Endometrium (tissue), 2 donors: ENCODE measurements around the gene CUBN.
"Not testable (repeated sequence)": the region's sequence is repeated elsewhere in the genome, so short reads cannot be mapped to it uniquely, and the experiment has no call there.

Source experiments
- FAIRE-seq: peaks from 2 replicates; lab custom pipeline; 2012; peaks lifted over from hg19 to GRCh38; lab: Jason Lieb, UNC
- donor health status: control.
- donor health status: control.

CUBN gene

DNA sequence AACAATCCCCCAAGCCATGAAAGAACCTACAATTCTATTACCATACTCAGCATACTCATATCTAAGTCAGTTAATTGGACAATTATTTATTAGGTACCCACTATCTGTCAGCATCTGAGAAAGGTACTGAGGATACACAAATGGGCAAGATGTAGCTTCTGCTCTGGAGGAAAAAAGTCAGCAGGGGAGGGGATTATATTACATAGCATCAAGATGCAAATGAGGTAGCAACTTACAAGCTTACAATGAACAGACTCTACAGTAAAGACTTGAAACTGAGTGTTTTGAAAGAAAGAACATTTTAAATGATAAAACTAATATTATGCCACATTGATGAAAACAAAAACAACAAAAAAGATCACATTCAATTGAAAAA is 10.8 kb upstream of the CUBN start:
- no peak for FAIRE-seq

DNA sequence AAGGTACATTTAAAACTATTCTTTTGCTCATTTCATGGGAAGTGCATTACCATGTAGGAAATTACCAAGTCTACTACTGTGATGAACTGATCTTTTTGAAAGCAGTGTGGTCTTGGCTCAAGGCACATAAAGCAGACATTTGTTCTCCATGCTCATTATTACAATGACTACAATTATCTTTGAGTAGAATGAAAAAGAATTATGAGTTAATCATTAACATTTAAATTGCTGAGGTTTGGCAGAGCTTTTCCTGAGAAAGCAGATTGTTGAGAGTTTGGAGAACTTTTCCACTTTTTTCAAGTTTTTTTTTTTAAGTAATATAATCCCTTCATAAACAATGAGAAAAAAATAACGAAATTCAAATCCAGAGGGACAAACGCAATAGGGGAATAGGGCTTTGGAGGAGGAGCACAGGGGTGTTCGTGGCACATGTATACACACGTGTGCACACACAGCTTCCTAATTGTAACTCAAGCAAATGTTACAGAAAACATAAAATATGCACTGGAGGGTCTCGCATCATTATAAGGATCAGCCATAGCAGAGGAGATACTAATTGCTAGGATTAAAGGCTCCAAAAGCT is 8.9 kb upstream of the CUBN start:
- peak; percentile 89 for FAIRE-seq

DNA sequence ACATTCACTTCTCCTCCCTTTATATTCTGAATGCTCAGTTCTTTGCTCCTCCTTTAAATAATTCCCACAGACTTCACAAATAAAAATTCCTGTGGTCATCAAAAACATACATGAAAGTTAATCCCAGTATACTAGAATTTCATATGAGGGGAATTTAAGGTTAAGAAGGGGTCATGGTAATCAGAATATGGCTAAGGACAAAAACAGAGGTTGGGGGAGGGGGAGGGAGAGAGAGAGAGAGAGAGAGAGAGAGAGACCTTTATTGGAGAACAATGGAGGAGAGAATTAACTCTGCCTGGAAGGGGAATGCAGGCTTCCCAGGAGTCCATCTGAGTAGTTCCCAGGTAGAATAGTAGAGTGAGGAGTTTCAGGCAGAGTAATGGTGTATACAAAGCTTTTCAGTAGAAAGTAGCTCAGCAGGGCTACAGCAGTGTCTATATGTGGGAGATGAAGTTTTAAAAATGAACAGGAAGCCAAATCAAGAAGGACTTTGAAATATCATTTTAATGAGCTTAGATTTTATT is 5.2 kb upstream of the CUBN start:
- FAIRE-seq: no peak

DNA sequence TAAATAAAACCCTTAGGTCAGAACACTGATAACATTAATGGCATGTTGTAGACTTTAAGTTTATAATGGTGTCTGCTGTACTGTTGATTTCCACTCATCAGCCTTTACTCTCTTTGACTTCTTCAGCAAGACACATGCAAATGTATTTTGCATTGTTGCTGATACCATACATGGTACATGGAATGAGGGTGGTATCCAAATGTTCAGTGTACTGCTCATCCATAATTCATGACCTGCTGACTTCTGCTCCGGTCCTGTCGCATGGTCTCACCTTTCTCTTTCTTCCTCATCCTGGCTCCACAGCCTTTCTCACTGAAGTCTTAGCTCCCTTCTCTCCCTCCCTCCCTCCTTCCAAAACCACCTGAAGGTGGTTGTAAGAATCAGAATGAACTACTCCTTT is 4.7 kb upstream of the CUBN start:
- no peak for FAIRE-seq

DNA sequence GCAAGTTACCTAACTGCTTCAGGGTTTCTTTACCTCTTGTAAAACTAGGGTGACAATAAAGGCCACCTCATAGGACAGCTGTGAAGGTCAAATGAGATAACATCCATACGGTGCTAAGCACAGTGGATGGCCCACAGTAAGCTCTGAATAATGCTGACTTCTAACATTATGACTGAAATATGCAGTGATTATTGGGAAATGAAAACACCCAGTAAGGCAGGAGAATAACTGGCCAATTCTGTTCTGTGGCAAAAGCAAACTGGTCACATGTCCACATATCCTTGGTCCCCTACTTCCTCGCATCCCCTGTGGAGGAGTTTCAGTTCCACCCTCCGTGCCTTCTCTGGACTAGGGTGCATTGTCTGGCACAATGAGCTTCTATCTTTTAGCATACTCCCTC is 1.4 kb downstream of the CUBN start:
- no peak for FAIRE-seq

DNA sequence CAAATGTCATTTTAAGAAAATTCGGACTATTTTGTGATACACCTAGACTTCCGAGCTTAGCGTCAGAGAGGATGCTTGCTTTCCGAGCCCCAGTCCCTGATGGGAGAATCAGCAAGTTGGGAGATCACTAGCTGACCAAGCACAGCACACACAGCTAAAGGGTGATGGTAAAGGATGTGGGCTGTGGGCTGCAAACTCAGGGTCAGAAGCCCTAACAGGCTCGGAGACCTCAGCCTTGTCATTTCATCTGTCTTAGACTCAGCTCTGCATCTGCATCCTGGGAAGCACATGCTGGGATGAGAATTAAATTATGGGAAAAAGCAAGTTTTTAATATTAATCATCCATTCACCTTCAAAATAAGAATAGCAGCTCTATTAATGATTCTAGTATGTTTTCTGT is 3.3 kb downstream of the CUBN start:
- FAIRE-seq: no peak

DNA sequence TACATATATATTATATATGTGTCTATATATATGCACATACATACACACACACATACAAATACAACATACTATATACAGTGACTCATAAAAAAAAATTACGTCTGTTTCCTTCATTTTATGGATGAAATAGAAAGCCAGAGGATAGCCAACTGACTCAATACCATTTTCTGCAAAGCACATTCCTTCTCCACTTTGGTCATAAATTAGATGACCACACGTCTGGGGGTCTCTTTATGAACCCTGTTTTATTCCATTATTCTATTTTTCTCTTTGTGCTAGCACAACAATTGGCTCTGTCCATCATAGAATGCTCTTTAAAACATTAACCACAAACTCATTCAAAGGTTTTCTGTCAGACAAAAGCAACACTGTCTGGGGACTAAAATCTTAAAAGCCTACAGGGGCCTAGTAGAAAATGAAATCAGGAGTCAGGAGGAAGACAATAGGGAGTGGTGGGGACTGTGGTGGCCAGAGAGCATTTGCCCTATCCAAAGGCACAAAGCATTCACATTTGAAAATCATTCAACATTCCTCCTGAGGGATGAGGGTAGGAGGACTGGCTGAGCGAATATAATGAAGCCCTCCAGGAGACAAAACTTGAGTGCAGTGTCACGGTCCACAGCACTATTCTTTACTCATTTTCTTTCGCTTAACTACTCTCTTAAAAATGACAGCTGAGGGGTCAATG is 4.3 kb downstream of the CUBN start:
- no peak for FAIRE-seq

DNA sequence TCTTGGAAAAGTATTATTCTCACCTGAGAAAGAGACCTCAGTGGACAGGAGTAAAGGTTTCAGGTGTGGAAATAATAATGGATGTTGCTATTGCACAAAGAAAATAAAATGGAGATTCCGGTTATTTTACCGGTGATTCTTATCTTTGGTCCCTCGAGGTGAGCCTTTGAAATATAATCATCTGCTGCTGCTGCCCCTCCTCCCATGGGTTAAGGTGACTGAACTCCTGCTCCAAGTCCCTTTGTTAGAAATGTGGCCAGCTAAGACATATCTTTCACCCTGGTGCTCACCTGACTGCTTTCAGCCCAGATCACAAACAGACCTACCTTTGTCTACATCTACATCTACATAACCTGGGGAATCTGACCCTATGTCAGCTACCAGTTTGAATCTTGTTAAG is 5.7 kb downstream of the CUBN start:
- FAIRE-seq: no peak

DNA sequence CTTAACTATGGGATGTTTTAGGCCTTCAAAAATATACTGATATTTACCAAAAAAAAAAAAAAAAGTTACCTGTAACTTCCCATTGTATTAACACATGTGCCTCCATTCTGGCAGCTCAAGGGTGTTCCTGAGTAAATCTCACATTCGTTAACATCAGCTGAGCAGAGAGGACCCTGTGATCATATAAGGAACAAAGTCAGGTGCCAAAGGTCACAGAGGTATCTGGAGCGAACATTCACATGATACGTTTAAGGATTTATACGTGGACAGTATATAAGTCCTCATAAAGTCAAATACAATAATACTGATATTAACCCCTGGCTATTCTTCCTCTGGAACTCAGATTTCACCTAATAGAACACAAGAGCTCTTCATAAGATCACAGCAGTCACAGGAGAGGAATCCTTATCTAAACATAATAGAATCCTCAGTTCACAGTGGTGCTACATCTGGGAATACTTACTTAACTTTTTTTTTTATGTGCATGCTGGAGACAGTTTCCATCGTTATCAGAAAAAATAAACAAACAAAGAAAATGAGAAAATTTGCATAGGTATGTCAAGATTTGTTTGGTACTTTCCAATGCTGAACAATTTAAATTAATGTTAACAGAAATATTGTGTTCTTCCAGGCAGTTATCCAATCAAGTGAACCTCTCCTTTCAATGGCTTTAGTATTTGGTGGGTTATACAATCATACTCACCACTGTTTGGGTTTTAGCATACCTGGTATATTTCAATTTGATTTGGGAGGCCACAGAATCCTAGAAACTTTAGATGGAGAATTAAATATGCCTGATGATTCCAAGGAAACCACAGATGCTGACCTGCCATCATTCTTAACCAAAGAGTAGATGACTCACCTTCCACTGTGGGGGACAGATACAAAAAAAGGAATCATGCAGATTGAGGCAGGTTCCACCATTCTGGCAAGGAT is 6.6 kb downstream of the CUBN start:
- no peak for FAIRE-seq

DNA sequence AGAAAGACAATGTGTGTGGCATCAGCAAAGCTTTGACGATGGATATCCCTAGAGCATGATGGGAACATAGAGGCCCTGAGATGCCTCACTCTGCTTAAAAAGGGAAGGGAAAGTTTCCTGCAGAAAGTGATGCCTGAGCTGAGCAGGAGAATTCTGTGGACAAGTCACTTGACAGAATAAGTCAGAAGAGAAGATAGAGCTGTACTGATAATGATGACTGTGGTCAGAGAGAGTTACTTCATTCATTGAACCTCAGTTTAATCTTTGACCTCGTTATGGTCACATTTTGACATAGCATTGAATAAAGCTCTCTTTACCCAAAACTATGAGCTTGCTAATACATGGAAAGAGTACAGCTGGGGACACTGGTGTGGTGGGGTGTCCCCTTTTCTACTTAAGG is 7.6 kb downstream of the CUBN start:
- FAIRE-seq: no peak

DNA sequence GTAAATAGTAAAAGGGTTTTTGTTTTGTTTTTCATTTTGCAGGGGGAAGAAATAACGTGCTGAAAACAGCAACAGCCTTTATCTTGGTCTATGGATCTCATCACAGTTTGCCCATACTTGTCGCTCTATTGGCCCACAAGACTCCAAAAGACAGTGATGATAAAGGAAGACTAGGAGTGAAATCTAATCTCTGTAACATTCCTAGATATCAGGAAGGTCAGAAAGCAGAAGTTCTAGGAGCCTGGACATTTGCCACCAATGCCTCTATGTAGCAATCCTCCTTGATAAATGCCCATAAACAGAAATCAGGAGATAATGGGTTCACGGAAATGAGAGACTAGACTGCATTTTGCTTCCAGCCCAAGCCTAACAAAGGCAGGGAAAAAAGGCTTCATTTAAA is 8.9 kb downstream of the CUBN start:
- no peak for FAIRE-seq

DNA sequence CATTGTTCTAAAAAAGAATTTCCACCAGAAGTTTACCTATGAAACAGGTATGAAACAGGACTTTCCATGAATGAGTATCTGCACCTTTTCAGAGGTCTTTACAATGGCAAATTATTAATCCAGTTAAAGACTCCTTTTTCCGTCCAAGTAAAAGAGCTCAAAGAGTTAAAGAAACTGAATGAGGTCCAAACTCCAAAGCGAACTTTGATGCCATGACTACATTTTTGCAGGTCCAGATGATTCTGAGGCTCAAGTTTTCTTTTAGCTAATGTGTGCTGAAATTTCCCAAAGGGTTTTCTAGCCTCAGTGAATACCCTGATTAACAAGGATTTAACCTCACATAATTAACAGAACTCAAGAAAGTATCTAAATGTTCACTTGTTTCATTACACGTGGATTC is 9.8 kb downstream of the CUBN start:
- FAIRE-seq: no peak

DNA sequence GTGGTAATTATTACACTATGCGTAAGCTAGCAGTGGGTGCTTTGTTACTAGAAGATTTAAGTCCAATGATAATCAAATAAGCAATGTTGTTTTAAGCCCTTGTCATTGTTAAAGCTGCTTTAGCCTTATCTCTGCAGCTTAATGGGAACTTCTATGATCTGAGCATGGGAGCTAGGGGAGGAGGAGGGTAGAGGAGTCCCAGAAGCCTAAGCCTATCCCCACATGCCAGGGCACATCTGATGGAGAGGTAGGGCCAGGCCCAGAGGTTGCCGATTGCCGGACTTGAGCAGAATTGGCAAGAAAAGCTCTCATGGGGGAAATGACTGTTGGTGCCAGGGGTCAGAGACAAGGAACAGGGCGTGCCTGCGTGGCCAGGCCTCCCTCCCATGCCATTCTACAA is 13.4 kb downstream of the CUBN start:
- no peak for FAIRE-seq

DNA sequence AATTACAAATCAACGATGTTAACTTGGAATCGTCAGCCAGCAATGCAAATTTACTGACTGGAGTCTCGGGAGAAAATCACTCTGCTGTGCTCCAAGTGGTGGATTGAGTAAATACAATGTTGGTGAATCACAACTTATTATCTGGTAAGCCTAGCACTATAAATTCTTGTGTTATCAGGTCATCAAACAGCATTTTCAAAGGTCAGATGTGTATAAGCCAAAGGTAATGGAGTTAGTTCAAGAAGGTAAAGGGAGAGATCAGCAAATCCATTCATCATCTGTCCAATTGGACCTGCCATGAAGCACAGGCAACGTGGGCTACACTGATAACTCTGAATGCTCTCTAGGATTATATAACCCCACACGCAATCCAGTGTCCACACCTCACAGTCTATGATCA is 13.9 kb downstream of the CUBN start:
- FAIRE-seq: no peak

DNA sequence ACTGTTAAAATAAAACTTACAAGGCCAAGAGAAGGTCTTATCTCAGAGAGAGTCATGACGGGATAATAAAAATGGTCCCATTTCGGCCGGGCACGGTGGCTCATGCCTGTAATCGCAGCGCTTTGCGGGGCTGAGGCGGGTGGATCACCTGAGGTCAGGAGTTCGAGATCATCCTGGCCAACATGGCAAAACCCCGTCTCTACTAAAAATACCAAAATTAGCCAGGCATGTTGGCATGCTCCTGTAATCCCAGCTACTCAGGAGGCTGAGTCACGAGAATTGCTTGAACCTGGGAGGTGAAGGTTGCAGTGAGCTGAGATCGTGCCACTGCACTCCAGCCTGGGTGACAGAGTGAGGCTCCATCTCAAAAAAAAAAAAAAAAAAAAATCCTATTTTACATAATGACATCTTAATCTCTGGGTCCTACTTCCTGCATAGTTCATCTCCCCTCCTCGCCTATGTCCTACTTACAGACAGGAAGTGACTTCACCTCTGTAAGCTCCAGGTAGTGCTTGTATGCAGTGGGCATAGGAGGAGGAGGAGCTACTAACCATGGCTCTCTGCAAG is 14.7 kb downstream of the CUBN start:
- FAIRE-seq: not testable (repeated sequence)

DNA sequence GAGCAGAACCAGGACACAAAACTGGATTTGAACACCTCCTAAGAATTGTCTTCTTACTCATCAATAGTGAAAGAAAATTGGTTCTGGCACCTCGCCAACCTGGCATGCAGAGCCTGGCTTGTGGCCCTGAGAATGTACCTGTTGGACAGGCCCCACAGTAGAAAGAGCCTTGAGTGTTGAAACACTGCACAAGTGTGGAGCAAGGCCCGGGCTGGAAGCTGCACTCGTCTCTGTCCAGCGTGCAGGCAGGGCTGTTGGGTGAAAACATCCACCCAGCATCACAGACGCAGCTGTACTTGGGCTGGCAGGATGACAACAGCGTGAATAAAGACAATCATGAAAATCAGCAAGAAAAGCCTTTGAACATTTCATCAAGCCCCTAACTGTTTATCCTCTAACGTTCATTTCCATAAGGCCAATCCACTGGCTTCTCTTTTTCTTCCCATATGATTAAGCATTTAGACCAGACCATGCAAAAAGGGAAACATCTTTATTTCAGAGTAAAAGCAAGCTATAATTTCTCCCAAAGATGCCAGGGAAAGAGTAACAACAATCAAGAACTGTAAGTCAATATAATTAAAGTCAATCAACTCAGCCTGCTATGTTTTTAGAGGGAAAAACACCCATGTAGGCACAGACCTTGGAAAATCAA is 15.6 kb downstream of the CUBN start:
- FAIRE-seq: no peak

DNA sequence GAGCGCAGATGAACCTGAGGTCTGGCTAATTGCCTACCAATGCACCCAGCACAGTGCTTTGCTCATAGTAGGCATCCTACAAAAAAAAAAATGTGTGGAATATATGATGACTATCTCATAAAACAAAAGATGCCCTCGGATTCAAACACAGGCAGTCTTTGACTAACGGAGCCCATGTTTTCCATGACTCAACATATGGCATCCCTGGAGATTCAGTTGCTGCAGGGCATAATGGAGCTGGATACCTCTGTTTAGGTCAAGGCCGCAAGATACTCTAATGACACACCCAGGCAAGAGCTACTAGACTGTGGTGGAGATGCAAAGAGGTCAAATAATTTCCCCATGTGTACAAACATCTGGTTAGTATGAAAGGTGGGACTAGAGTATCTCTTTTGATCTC is 16.3 kb downstream of the CUBN start:
- FAIRE-seq: no peak

DNA sequence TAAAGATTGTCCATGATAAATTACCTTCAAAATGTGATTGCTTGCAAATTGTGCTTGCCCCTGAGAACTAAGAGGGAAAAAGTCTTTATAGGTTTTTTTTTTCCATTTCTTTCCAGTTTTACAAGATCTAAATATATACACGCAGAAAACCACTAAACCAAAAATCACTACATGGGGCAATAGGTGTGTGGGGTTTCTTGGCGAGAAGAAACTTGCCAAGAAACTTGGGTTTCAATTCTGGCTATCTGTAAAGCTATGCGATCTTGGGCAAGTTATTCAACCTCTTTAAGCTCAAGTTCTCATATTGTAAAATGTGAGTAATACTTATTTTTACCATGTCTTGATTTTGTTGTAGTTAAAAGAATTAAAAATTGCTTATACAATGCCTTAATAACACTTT is 17.0 kb downstream of the CUBN start:
- FAIRE-seq: no peak

DNA sequence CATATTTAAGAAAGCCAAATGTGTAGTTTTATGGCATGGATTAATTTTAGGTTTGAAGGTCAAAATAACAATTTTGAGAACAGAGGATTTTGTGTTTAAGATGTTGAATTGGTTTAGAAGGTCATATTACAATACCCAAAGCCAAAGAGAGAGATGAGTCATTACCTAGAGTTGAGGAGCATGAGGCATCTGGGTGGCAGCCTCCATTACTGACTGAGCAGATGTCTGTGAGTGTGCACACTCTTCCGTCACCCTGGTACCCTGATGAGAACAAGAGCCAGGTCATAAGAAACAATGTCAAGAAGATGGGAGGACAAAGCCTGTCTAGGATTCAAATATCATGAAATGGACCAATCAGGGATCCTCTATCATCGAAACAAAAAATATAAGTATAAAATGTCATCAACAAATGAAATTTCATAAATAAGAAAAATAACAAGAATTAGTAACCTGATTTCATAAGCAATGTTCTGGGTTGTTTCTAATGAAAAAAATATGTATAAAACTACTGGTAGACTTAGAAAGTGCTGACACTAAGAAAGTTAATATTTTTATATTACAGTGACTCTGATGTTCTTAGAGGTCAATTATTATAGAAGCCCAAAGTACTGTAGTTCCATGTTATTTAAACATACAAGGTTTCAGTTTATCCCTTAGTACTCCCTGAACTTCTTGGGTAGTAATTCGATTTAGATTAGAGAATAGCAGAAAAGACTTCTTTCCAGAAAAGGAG is 20.0 kb downstream of the CUBN start:
- peak; percentile 45 for FAIRE-seq

DNA sequence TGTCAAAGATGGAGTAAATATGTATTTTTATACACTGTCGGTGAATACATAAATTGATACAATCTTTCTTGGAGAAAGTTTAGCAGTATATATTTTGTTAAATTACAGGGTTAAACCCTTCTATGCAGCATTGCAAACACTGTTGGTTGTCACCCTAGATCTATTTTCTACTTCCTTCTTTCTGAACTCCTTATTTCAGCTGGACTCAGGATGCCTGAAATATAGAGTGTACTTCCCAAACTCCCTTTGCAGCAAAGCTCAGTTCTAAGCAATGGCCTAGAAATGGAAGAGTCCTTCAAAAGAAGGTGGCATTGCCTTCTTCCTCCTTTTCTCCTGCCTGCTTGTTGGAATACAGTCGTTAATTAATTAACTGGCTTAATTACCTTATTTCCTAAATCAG is 20.6 kb downstream of the CUBN start:
- FAIRE-seq: no peak

DNA sequence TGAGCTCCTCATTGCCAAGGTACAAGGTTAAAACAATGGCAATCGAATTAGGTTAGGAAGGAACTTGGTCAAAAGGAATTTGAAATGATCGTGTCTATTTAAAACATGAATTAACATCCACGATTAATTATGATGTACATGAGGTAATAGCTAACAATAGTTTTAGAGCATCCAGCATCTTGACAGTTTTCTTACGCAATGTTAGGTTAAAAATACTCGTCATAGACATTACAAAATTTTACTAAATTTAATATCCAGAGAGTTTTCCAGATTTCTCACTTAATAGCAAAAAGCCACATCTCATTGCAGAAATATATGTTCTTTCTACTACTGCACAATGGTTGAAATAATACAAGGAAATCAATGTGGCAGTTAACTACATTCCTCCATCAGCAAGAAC is 22.6 kb downstream of the CUBN start:
- FAIRE-seq: no peak

DNA sequence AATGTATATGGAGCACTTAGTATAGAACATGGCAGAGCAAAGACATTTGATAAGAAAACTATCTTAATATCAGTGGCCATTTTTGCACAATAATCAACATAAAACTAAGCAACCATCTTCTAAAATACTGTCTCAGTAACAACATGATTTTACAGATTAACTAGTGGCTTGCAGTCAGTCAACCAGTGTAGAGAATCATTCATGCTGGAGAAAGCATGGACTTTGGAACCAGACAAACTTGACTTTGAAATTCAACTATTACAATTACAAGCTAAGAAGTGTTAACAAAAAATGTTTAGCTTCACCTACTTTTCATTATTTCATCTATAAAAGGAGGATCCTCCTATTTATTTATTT is 27.7 kb downstream of the CUBN start:
- FAIRE-seq: no peak
